Fibroblast of mammary gland (primary cell): Measurements from ENCODE around the gene ACSF2.
"Not testable (repeated sequence)": the region's sequence is repeated elsewhere in the genome, so short reads cannot be mapped to it uniquely, and the experiment has no call there.

ENCODE experiments used
- DNase-seq: peaks from one replicate; pipeline ENCODE4 v3.0.0-alpha.2; 2010; ENCODE audit warnings: low read depth
- H3K4me3 ChIP-seq: 2 replicates; pipeline ENCODE4 v1.5.1; 2011; ENCODE audit warnings: low read depth, mild to moderate bottlenecking, low read length, moderate library complexity; ENCODE audit not compliant: control insufficient read depth
- CTCF ChIP-seq: conservative IDR thresholded peaks from 2 replicates; pipeline ENCODE4 v1.5.1; 2011; ENCODE audit warnings: low read depth, low read length, inconsistent platforms; ENCODE audit not compliant: control insufficient read depth, insufficient read depth

The ACSF2 gene

DNA sequence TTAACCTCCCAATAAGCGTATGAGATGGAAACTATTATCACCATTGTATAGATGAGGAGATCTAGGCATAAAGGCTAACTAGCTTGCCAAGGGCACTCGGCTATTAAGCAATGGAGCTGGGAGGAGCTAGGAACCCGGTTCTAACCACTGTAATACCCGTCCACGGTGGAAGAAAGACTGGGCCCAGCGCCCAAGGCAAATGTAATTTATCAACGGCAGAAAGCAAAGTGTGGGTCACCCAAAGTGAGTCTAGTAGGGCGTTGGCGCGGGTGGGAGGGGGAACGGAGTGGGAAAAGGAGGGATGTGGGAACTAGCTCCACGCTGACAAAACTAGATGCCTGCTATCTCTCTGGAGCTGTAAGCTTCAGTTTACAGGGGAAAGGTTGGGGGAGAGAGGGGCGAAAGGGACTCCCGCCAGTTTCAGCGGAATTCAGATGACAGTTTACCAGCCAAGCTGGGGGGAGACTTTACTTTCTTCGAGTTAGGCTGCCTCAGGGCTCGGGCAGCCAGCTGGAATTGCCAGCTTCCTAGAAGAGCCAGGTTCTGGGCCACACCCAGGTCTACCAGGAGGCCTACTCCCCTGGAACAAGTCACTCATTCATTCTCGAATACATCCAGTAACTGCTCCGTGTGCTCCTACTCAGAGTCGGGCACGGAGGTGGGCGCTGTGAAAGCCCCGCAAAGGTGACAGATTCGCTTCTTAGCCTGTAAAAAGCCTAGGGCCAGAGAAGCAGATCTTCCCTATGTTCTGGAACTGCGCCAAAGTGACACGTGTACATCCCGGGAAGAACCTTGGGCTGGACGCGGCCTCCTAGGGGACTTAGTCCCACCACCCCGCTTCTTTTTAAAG lies 29.5 kb upstream of the ACSF2 start:
- peak; percentile 83 for DNase-seq
- H3K4me3 ChIP-seq = peak overlapping the region; percentile 99
- TF ChIP-seq CTCF = no peak

DNA sequence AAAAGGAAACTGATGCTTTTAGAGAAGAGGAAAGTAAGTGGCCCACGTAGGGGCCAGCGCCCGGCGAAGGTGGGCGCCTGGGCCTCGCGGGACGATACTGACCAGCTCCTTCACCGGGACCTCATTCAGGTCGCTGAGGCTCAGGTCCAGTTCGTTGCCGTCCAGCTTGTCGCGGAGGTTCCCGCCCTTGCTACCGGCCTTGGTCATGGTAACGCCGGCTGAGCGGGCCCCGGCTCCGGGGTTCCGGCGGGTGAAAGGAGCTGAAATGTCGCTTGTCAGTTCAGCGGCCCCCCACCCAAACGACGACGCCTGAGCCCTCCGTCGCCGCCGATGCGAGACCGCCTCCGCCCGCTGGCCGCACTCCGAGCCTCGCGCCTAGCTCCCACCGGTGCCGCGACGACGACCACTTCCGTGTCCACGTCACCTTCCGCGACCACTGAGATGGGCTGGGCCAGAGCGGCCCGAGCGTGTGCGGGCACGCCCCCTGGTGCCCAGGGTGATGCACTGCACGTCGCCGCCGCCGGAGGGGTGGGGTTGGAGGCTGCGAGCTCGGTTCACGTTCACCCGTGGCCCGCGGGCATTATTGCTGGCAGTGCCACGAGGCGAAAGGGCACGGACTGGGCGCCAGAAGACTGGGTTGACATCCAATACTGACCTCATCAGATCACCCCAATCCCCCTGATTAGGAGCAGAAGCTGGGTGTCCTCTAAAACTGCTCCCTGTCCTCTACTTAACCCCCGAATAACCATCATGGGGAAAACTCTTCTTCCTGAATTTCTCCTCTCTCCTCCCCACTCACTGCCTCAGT lies 28.7 kb upstream of the ACSF2 start, which contains the start of gene LRRC59:
TSS of gene LRRC59 (minus strand) at position 413 of the 808 bp plus-strand sequence. CDS start at position 207, 206 bp downstream.
- peak within 1 kb of the TSS; percentile 99 for H3K4me3 ChIP-seq
- peak; percentile 81 for DNase-seq
- TF ChIP-seq CTCF = peak; percentile 66

DNA sequence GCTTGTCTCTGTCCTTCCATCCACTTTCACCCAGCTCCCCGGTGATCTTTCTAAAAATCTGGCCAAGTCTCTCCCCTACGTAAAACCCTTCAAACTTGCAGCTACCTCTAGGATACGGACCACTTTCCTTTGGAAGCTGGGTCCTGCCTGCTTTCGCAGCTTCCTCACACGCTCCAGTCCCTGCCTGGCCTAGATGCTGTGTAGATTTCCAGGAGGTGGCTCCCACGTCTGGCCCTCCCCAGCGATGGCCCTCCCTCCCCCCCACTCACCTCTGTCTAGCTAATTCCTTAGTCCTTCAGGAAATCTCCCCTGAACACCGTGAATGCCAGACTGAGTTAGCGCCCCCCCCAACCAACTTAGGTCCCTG lies 28.1 kb upstream of the ACSF2 start:
- no peak for TF ChIP-seq CTCF
- H3K4me3 ChIP-seq = peak overlapping the region; percentile 99
- no peak for DNase-seq

DNA sequence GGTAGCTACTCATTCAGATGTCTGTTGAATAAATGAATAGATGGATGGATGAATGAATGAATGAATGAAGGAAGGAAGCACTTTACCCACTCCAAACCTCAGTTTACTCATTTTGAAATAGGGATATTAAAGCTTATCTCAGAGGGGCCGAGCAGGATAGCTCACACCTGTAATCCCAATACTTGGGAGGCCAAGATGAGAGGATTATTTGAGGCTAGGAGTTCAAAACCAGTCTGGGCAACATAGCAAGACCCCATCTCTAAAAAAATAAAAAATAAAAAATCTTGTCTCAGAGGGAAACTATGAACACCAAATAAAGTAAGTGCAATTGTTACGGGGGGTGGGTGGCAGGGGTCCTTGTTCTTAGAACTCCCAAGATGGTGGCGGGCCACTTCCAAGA lies 27.3 kb upstream of the ACSF2 start:
- not testable (repeated sequence) for H3K4me3 ChIP-seq, DNase-seq

DNA sequence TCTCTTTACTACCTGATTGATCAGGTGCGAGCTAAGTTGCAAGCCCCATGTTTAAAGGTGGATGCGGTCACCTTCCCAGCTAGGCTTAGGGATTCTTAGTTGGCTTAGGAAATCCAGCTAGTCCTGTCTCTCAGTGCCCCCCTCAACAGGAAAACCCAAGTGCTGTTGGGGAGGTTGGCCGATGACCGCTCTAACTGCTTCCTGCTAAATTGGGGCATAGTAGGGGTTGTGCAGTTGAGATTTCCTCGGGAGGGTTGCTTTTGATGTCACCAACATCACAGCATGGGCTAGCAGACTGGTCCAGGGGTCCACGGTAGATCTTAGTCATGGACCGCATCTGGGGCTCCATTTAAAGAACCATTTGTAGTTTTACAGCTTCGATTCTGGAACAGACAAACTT lies 26.4 kb upstream of the ACSF2 start:
- not testable (repeated sequence) for DNase-seq, H3K4me3 ChIP-seq

DNA sequence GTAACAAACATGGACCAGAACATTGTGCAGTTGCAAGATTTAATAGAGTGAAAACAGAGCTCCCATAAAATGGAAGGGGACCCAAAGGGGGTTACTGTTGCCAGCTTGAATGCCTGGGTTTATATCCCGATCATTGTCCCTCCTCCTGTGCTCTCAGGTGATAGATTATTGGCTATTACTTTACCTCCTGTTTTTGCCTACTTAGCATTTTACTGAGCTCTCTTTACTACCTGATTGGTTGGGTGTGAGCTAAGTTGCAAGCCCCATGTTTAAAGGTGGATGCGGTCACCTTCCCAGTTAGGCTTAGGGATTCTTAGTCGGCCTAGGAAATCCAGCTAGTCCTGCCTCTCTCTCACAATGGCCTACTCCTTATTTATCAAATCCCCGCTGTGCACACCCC lies 20.7 kb upstream of the ACSF2 start:
- not testable (repeated sequence) for DNase-seq, H3K4me3 ChIP-seq

GRCh38 chr17:50406578-50406977 lies 19.4 kb upstream of the ACSF2 start:
- H3K4me3 ChIP-seq = no peak overlapping the region
- no peak for TF ChIP-seq CTCF
- DNase-seq = no peak

- DNase-seq = no peak
These were observed 18.1 kb upstream of the ACSF2 start for GRCh38 chr17:50407921-50408320.

More at GRCh38 chr17:50407921-50408320, 18.1 kb upstream of the ACSF2 start:
- H3K4me3 ChIP-seq = no peak overlapping the region
- TF ChIP-seq CTCF = no peak
